ENCODE results near the gene CDC27.

- TF ChIP-seq POLR2A (IDR thresholded peaks at IDR 0.05; ENCODE audit: low read depth, low read length): no peak
- TF ChIP-seq POLR2AphosphoS5 (IDR thresholded peaks at IDR 0.05; ENCODE audit: low read depth, low read length): no peak
- no peak for TF ChIP-seq TAF1 (IDR thresholded peaks at IDR 0.05; ENCODE audit: borderline replicate concordance, low read depth, low read length)
Measured at GRCh38 chr17:47230864-47231263, 41.8 kb upstream of the CDC27 start.

Measured in GM12892 (cell line).